Smooth muscle cell (in vitro differentiated cells): ENCODE data around the gene RASGEF1C. TPM values are rescaled to one million over a fixed set of nuclear protein-coding genes. Genes with fewer than 3 reads are reported as not detected.

Experiments used
- DNase-seq: peaks from one replicate; lab custom pipeline; 2025; ENCODE audit not compliant: unreplicated experiment; lab: John Stamatoyannopoulos, UW
- H2AFZ ChIP-seq: fragments of 200-600 bp; sonication (generic); 2 replicates; pipeline ENCODE4 v1.6.0; 2016; ENCODE audit warnings: antibody characterized with exemption, low read depth, mild to moderate bottlenecking
- H3F3A ChIP-seq: fragments of 200-600 bp; sonication (generic); 2 replicates; pipeline ENCODE4 v1.6.0; 2017; ENCODE audit warnings: antibody characterized with exemption, low read depth
- H3K27ac ChIP-seq: fragments of 200-600 bp; sonication (generic); 2 replicates; pipeline ENCODE4 v1.5.1; 2016; ENCODE audit warnings: low read depth, mild to moderate bottlenecking
- H3K27me3 ChIP-seq: fragments of 200-600 bp; sonication (generic); 2 replicates; pipeline ENCODE4 v1.6.1; 2016; ENCODE audit warnings: low read depth, mild to moderate bottlenecking
- H3K36me3 ChIP-seq: fragments of 200-600 bp; sonication (generic); 2 replicates; pipeline ENCODE4 v1.5.1; 2016; ENCODE audit warnings: low read depth
- H3K4me1 ChIP-seq: fragments of 200-600 bp; sonication (generic); 2 replicates; pipeline ENCODE4 v1.5.1; 2016; ENCODE audit warnings: low read depth
- H3K4me2 ChIP-seq: fragments of 200-600 bp; sonication (generic); 2 replicates; pipeline ENCODE4 v1.6.0; 2016; ENCODE audit warnings: mild to moderate bottlenecking
- H3K4me3 ChIP-seq: fragments of 200-600 bp; sonication (generic); 2 replicates; pipeline ENCODE4 v1.5.1; 2016; ENCODE audit warnings: mild to moderate bottlenecking
- H3K79me2 ChIP-seq: fragments of 200-600 bp; sonication (generic); 2 replicates; pipeline ENCODE4 v1.6.0; 2016; ENCODE audit warnings: low read depth, mild to moderate bottlenecking
- H3K9ac ChIP-seq: fragments of 200-600 bp; sonication (generic); 2 replicates; pipeline ENCODE4 v1.6.0; 2016; ENCODE audit warnings: low read depth
- H3K9me3 ChIP-seq: fragments of 200-600 bp; sonication (generic); replicated peaks from 2 replicates; pipeline ENCODE4 v1.5.1; 2016; ENCODE audit warnings: low read depth
- H4K20me1 ChIP-seq: fragments of 200-600 bp; sonication (generic); 2 replicates; pipeline ENCODE4 v1.6.0; 2016; ENCODE audit warnings: low read depth
- WGBS: methylation state at CpG from one replicate; pipeline ENCODE4 v1.1.7; 2016; ENCODE audit warnings: low lambda C conversion rate; 5-methylcytosine and 5-hydroxymethylcytosine counted together
- polyA plus RNA-seq: library from polyadenylated mRNA; unstranded; fragments of >200 nt; fragmentation: Nextera tagmentation; extraction: Ambion mirVana; gene quantifications from 2 replicates; pipeline ENCODE4 v1.2.1, GENCODE V29; 2016
- total RNA-seq: library from RNA; depleted of rRNA; stranded (reverse); fragments of >200 nt; gene quantifications from 2 replicates; pipeline ENCODE4 v1.2.3, GENCODE V29; 2014
- TF ChIP-seq, protein P1 (sequence below): fragments of 200-600 bp; sonication (generic); IDR thresholded peaks from 2 replicates; pipeline ENCODE4 v1.5.1; 2017; ENCODE audit warnings: borderline replicate concordance, mild to moderate bottlenecking, antibody characterized with exemption; ENCODE audit not compliant: insufficient read depth, poor library complexity, severe bottlenecking

Gene RASGEF1C
- total and polyA plus RNA-seq, 2 experiments from 2014 or later = 0.14 TPM; not detected in 1

DNA sequence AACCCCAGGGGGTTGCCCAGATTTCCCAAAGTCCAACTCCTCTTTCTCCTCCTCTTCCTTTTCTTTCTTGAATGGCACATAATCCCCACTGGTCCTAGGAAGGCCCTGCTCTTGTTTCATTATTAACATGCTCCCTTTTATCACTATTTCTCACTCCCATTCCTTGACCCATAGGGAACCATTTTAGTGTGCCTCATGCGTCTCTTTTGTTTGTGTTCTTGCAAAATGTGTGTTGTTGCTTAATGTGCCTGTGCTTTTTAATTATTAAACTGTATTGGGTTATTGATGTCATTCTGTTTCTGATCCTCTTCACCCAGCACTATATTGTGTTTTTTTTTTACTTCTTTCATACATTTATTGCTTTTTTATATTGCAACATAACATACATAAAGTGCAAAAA, 133.3 kb downstream of the RASGEF1C start:
- no peaks in the 10 kb centered on the region for H3K36me3 ChIP-seq
- no peak for DNase-seq
- H3K4me2 ChIP-seq = no peak overlapping the region
- TF ChIP-seq, protein P1, sequence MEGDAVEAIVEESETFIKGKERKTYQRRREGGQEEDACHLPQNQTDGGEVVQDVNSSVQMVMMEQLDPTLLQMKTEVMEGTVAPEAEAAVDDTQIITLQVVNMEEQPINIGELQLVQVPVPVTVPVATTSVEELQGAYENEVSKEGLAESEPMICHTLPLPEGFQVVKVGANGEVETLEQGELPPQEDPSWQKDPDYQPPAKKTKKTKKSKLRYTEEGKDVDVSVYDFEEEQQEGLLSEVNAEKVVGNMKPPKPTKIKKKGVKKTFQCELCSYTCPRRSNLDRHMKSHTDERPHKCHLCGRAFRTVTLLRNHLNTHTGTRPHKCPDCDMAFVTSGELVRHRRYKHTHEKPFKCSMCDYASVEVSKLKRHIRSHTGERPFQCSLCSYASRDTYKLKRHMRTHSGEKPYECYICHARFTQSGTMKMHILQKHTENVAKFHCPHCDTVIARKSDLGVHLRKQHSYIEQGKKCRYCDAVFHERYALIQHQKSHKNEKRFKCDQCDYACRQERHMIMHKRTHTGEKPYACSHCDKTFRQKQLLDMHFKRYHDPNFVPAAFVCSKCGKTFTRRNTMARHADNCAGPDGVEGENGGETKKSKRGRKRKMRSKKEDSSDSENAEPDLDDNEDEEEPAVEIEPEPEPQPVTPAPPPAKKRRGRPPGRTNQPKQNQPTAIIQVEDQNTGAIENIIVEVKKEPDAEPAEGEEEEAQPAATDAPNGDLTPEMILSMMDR = no peak
- H3F3A ChIP-seq = no peaks in the 10 kb centered on the region
- WGBS = 93% methylated on average over 1 of the region's 1 CpG
- H3K79me2 ChIP-seq = peaks cover 2% of the 10 kb centered on the region
- peaks cover under 1% of the 10 kb centered on the region for H4K20me1 ChIP-seq
- H3K9me3 ChIP-seq = no peaks in the 10 kb centered on the region
- H3K27ac ChIP-seq = no peak overlapping the region
- no peaks in the 10 kb centered on the region for H3K4me1 ChIP-seq
- H2AFZ ChIP-seq = no peak overlapping the region
- no peak overlapping the region for H3K4me3 ChIP-seq
- H3K27me3 ChIP-seq = no peaks in the 10 kb centered on the region
- H3K9ac ChIP-seq = no peak overlapping the region

DNA sequence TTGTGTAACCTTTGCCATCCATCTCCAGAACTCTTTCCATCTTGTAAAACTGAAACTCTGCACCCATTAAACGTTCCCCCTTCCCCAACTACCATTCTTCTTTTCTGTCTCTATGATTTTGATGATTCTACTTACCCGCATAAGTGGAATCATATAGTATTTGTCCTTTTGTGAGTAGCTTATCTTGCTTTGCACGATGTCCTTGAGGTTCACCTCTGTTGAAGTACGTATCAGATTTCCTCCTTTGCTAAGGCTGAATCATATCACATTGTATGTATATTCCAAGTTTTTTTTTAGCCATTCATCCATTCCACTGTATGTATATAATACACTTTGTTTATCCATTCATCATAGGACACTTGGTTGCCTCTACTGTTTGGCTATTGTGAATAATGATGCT, 134.5 kb downstream of the RASGEF1C start:
- Histone ChIP-seq H3K27me3 (no peaks in the 10 kb centered on the region), H3K4me2 (no peak overlapping the region), H3K9me3 (no peaks in the 10 kb centered on the region), H3K36me3 (no peaks in the 10 kb centered on the region), H3K4me3 (no peak overlapping the region), H3K9ac (no peak overlapping the region), H3F3A (no peaks in the 10 kb centered on the region), H3K27ac (no peak overlapping the region), H3K4me1 (peaks cover 10% of the 10 kb centered on the region), H3K79me2 (peaks cover 14% of the 10 kb centered on the region), H4K20me1 (peaks cover 13% of the 10 kb centered on the region), H2AFZ (no peak overlapping the region)
- 89% methylated on average over 4 of the region's 4 CpGs for WGBS
- TF ChIP-seq, protein P1 = no peak
- no peak for DNase-seq

DNA sequence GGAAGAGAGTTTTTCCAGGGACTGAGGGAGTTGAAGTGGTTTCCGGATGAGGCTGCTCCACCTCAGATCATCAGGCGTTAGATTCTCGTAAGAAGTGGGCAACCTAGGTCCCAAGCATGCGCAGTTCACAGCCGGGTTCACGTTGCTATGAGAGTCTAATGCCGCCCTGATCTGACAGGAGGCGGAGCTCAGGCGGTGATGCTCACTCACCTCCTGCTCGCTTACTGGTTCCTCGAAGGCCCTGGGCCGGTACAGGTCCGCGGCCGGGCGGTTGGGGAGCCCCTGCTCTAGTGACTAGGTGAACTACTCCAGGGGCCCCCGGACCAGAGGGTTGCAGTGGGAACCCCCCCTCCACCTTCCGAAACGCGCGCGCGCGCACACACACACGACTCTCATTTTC, 136.5 kb downstream of the RASGEF1C start:
- TF ChIP-seq, protein P1 = no peak
- H3K4me2 ChIP-seq = no peak overlapping the region
- no peak for DNase-seq
- peaks cover 29% of the 10 kb centered on the region for H3K4me1 ChIP-seq
- no peaks in the 10 kb centered on the region for H3K27me3 ChIP-seq
- H3F3A ChIP-seq = no peaks in the 10 kb centered on the region
- 93% methylated on average over 25 of the region's 25 CpGs for WGBS
- peaks cover 32% of the 10 kb centered on the region for H4K20me1 ChIP-seq
- no peak overlapping the region for H3K9ac ChIP-seq
- H3K4me3 ChIP-seq = no peak overlapping the region
- H3K27ac ChIP-seq = no peak overlapping the region
- H3K9me3 ChIP-seq = no peaks in the 10 kb centered on the region
- H2AFZ ChIP-seq = no peak overlapping the region
- H3K79me2 ChIP-seq = peaks cover 33% of the 10 kb centered on the region
- no peaks in the 10 kb centered on the region for H3K36me3 ChIP-seq

DNA sequence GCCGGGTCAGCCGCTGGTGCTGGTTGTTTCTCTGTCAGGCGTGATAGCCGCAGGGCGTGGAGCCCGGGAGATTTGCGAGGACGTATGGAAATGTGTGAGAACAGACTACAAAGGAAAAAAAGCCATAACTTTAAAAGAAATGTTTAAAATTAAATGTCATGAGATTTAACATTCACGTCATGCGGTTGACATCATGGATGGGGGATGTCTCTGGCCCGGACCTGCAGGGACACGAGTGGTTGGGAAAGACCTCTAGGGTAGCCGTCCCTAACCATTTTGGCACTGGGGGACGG, 136.8 kb downstream of the RASGEF1C start:
- DNase-seq = no peak
- TF ChIP-seq, protein P1 = no peak
- no peaks in the 10 kb centered on the region for H3K27me3 ChIP-seq
- H3K79me2 ChIP-seq = peaks cover 37% of the 10 kb centered on the region
- H3F3A ChIP-seq = no peaks in the 10 kb centered on the region
- no peak overlapping the region for H3K27ac ChIP-seq
- 32% methylated on average over 13 of the region's 14 CpGs for WGBS
- H3K4me2 ChIP-seq = peak overlapping the region; percentile 99
- H3K4me1 ChIP-seq = peaks cover 33% of the 10 kb centered on the region
- H2AFZ ChIP-seq = peak overlapping the region; percentile 95
- no peaks in the 10 kb centered on the region for H3K36me3 ChIP-seq
- peaks cover 36% of the 10 kb centered on the region for H4K20me1 ChIP-seq
- H3K9me3 ChIP-seq = no peaks in the 10 kb centered on the region
- peak overlapping the region; percentile 90 for H3K4me3 ChIP-seq
- H3K9ac ChIP-seq = no peak overlapping the region
